Skeletal muscle cell (primary cell): ENCODE results near the gene CEP72.
"Not testable (repeated sequence)": the region's sequence is repeated elsewhere in the genome, so short reads cannot be mapped to it uniquely, and the experiment has no call there.

ENCODE experiments used
- DNase-seq: peaks from one replicate; pipeline ENCODE4 v3.0.0-alpha.2; 2010; ENCODE audit warnings: low read depth
- H3K4me3 ChIP-seq: 2 replicates; pipeline ENCODE4 v1.5.1; 2011; ENCODE audit warnings: low read depth, mild to moderate bottlenecking, control low read depth, low read length, moderate library complexity

Gene CEP72

DNA sequence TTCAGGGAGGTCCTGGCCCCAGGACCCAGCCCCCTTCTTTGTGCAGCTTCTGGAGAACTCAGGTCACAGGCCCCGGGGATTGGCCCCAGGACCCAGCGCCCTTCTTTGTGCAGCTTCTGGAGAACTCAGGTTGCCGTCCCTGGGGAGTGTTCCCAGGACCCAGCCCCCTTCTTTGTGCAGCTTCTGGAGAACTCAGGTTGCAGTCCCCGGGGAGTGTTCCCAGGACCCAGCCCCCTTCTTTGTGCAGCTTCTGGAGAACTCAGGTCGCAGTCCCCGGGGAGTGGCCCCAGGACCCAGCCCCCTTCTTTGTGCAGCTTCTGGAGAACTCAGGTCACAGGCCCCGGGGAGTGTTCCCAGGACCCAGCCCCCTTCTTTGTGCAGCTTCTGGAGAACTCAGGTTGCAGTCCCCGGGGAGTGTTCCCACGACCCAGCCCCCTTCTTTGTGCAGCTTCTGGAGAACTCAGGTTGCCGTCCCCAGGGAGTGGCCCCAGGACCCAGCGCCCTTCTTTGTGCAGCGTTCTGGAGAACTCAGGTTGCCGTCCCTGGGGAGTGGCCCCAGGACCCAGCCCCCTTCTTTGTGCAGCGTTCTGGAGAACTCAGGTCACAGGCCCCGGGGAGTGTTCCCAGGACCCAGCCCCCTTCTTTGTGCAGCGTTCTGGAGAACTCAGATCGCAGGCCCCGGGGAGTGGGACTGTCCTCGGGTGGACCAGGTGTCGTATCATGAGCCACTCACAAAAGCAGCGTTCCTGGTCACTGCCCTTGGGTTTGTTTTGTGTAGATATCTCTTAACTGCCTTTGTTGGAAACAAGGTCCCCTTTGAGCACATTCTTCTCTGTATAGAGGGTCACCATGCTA, 16.4 kb downstream of the CEP72 start:
- not testable (repeated sequence) for DNase-seq, H3K4me3 ChIP-seq

DNA sequence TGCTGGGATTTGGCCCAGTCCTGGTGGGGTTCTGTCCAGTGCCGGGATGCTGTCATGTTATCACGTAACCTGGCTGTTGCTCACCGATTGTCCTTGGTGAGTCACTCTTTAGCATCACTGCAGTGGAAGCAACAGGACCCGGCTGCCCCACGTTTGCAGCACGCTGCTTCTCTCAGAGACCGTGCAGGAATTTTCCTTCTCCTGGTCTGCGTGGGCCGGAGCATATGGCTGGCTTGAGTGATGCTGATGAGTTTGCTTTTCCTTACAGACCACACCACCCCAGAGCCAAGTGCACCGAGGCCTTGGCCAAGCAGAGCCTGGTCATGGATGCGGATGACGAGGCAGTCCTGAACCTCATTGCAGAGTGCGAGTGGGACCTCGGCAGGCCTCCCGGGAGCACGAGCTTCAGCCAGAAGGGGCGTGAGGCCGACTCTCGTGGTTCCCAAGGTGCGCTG, 21.4 kb downstream of the CEP72 start:
- no peak overlapping the region for H3K4me3 ChIP-seq
- DNase-seq = peak; percentile 31

GRCh38 chr5:634191-634590, 22.1 kb downstream of the CEP72 start:
- H3K4me3 ChIP-seq = no peak overlapping the region
- no peak for DNase-seq

DNA sequence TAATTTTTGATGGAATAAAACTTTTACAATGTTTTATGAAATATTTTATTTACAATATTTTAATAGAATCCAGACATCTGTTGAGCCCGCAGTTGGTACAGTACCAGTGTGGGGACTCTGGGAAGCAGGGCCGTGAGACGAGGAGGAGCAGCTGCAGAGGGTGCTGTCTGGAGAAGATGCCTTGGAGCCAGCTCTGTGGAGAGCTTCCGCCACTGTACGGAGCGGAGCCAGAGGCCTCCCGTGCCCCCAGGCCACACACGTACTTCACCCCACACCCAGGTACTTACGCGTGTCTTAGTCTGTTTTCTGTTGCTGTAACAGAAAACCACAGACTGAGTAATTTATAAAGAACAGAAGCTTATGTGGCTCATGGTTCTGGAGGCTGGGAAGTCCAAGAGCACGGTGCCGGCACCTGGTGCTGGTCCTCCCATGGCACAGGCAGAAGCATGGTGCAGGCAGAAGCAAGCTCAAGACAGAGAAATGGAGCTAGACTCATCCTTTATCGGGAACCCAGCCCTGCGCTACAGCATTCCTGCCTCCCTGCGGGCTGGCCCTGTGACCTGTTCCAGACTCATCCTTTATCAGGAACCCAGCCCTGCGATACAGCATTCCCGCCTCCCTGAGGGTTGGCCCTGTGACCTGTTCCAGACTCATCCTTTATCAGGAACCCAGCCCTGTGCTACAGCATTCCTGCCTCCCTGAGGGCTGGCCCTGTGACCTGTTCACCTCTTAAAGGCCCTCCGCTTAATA, 23.3 kb downstream of the CEP72 start:
- H3K4me3 ChIP-seq = no peak overlapping the region
- DNase-seq = no peak

- no peak for DNase-seq
- no peak overlapping the region for H3K4me3 ChIP-seq
Observed at GRCh38 chr5:636951-637350, 24.8 kb downstream of the CEP72 start.

- H3K4me3 ChIP-seq = no peak overlapping the region
- DNase-seq = no peak
Observed at GRCh38 chr5:637581-638450, 25.7 kb downstream of the CEP72 start.

DNA sequence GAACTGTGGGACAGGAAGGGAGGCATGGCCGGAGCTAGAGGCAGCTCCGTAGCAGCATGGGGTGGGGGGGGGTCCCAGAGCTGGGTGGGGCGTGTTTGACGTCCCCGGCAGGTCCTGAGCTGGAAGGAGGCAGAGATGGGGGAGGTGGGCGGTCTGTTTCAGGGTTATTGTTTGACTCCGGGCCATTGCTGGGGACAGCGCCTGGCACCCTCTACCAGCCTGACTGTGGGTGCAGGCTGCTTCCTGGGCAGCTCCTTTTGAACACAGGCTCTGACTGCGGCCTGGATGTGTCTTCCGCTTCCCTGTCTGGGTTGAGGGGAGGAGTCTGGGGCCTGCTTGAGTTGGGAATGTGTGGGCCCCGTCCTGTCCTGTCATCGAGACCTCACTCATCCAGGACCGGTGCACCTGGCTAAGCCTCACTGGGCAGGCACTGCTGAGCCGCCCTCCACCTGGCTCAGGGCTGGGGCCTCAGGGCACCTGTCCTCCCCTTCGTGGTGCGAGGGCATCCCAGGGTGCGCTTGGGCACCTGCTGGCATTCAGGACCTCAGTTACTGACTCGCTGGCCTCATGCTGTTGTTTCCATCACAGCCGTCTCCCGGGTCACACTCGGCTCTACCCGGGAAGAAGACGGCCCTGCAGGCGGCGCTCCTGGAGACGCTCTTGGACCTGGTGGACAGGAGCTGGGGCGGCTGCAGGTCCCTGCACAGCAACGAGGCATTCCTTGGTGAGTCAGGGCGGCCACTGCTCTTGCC, 26.5 kb downstream of the CEP72 start:
- no peak for DNase-seq
- H3K4me3 ChIP-seq = no peak overlapping the region

DNA sequence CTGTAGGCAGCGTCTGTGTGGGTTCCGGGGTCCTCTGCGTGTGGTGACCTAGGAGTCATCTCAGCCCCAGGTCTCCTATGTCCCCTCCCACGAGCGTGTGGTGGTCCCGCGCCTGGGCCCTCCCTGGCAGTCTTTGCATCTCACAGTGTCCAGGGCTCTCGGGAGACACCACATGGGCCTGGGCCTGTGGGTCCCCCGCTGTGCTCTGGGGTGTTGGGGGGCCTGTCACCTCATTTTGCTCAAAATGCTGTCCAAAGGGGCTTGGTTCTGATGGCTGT, 27.1 kb downstream of the CEP72 start:
- no peak for DNase-seq
- no peak overlapping the region for H3K4me3 ChIP-seq

- no peak for DNase-seq
- H3K4me3 ChIP-seq = no peak overlapping the region
Observed at GRCh38 chr5:639584-640213, 27.6 kb downstream of the CEP72 start.

DNA sequence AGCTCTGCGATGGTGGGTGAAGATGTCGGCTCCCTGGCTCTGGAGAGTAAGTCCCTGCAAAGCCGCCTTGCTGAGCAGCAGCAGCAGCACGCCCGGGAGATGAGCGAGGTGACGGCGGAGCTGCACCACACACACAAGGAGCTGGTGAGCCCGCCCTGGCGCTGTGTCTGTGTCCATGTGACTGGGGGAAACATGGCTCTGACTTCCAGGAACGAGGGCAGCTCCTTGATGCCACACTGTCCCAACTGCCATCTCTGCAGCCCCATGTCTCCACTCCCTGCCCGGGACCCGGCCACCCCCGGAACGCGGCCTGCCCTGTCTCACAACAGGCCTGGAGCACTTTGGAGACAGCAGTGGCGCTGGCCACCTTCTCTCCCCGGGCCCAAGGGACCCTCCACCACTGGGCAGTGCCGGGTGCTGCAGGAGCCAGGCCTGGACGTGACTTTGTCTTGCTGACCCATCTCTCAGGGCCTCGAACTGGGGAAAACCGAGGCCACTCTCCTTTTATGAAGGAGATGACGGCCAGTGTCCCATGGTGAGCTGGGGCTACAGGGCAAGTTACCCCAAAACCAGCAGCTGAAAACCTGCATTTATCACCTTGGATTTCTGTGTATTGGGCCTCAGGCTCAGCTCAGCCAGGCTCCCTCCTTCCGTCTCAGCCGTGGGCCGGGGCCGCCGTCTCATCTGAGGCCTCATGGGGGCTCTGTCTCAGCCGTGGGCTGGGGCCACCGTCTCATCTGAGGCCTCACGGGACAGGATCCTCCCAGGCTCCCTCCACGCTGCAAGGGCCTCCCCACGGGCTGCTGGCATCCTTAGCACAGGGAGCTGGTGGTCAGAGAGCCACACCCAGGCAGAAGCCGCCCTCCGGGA, 28.6 kb downstream of the CEP72 start:
- DNase-seq = no peak
- no peak overlapping the region for H3K4me3 ChIP-seq

- no peak for DNase-seq
- no peak overlapping the region for H3K4me3 ChIP-seq
Observed at GRCh38 chr5:641331-641765, 29.2 kb downstream of the CEP72 start.

GRCh38 chr5:642481-642880, 30.3 kb downstream of the CEP72 start:
- DNase-seq = no peak
- no peak overlapping the region for H3K4me3 ChIP-seq

GRCh38 chr5:643351-643801, 31.2 kb downstream of the CEP72 start:
- H3K4me3 ChIP-seq = no peak overlapping the region
- no peak for DNase-seq

GRCh38 chr5:643811-644271, 31.7 kb downstream of the CEP72 start:
- peak; percentile 13 for DNase-seq
- H3K4me3 ChIP-seq = no peak overlapping the region

- DNase-seq = no peak
- H3K4me3 ChIP-seq = no peak overlapping the region
Observed at GRCh38 chr5:644509-644908, 32.4 kb downstream of the CEP72 start.

GRCh38 chr5:644971-645370, 32.8 kb downstream of the CEP72 start:
- no peak overlapping the region for H3K4me3 ChIP-seq
- DNase-seq = no peak

GRCh38 chr5:645421-645820, 33.3 kb downstream of the CEP72 start:
- no peak overlapping the region for H3K4me3 ChIP-seq

More at GRCh38 chr5:645421-645820, 33.3 kb downstream of the CEP72 start:
- DNase-seq = no peak
